ENCODE results near the gene CDCA3.

CDCA3 gene

DNA sequence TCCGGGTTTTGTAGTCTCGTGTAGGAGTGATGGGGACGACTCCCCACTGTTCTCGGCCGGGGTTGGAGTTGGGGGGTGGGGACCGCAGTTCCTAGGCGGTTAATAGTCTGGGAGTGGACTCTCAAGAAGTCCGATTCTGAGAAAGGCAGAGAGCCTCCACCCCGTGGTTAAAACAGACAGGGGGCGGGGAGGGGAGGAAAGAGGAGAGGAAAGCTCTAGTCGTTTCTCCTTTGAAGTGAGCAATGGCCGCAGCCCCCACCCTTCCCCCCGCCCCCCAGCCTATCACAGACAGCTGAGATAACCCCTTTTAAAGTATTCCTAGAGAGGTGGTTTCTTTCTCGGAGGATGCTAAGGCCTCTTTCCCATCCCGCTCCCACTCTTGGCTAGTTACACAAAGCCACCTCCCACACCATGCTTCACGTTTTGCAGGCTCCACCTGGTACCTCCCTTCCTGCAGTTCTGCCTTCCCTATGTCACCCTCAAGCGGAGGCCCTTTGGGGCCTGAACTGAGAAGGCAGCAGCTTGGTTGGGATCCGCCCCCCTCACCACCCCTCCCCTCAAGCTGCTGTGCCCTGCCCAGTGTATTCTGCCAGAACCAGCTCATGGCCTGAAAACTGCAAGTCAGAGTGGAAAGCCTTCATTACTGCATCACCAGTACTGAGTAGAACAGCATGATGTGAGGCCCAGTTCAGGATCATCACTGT is 1.7 kb upstream of the CDCA3 start:
- no peak for DNase-seq (ENCODE audit: low read depth)

DNA sequence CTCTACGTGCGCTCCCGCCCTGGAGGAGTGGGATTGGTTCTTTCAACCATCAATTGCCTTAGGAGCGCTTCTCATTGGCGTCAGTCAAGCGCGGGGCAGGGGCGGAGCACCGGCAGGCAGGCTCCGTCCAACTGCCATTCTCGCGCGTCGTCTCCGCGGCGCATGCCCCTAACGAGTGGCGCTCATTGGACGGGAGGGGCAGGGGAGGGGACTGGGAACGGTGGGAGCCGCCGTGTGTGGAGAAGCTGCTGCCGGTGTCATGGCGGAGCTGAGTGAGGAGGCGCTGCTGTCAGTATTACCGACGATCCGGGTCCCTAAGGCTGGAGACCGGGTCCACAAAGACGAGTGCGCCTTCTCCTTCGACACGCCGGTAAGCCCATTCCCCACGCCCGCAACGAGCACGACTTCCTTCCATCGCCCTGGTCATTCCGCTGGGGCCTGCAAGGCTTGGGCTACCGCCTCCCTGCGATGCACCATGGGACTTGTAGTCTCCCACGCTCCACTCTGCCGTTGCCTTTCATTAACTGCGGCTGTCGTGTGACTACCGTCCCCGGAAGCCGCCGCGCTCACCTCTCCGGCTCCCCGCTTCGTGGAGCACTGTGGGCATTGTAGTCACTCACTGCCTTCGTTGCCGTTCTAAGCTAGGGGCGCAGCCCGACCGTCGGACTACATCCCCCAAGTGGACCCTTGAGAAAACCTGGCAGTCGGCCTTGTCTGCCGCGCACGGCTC is 1.0 kb upstream of the CDCA3 start, which contains the start of gene USP5:
USP5 (plus strand) TSS at position 230 of the 730 bp plus-strand sequence; CDS start at position 260, 30 bp downstream.
- peak; percentile 98 for DNase-seq (ENCODE audit: low read depth)

- DNase-seq (ENCODE audit: low read depth) = no peak
Measured at GRCh38 chr12:6850796-6851152, 312 bp downstream of the CDCA3 start.

GRCh38 chr12:6849976-6850560 is 1.0 kb downstream of the CDCA3 start:
- no peak for DNase-seq (ENCODE audit: low read depth)

DNA sequence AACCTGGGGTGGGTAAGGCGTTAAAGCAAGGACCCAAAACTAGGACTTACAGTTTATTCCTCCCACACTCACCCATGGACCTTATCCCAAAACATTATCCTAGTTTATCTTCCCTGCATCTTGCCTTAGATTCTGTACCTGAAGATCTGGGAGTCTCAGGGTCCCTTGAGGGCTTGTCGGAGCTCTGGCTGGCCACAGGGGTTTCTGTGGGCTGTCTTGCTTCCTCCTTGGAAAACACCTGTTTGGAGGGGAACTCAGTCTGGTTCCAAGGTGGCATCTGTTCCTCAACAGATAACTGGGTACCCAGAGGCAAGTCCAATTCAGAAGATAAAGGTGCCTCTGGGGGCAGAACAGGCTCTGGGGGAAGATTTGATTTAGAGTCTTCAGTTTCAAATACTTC is 1.7 kb downstream of the CDCA3 start:
- no peak for DNase-seq (ENCODE audit: low read depth)

GRCh38 chr12:6847676-6848075 is 3.4 kb downstream of the CDCA3 start:
- DNase-seq (ENCODE audit: low read depth) = no peak

DNA sequence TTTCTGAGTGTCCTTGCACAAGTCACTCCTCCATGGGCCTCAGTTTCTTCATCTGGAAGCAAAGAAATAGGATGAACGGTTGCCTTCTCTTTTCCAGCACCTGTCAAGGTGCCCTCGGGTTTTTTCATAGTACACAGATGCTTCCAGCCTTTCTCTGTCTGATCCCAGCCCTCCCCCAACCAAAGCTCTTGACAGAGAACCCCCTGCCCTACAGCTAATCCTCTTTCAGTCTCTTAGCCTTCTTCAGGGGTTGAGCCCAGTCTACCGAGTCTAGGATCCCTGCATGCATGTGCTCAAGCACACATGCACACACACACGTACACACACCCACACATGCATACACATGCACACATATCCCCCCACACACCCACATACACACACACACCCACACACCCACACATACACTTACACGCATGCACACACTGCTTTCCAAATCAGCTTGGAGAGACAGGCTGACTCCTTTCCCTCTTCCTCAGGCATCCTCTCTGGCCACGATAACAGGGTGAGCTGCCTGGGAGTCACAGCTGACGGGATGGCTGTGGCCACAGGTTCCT is 4.7 kb downstream of the CDCA3 start:
- DNase-seq (ENCODE audit: low read depth) = no peak

DNA sequence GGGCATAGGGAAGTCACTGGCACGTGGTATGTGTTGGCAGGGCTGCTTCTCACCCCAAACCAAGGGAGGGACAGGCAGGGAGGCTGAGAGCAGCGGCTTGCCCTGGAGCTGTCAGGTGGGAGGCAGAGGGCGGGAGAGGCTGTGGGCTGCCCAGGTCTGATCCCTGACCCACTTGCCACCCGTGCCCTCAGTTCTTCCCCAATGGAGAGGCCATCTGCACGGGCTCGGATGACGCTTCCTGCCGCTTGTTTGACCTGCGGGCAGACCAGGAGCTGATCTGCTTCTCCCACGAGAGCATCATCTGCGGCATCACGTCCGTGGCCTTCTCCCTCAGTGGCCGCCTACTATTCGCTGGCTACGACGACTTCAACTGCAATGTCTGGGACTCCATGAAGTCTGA is 5.7 kb downstream of the CDCA3 start:
- DNase-seq (ENCODE audit: low read depth) = no peak

- no peak for DNase-seq (ENCODE audit: low read depth)
Measured at GRCh38 chr12:6843118-6843902, 7.8 kb downstream of the CDCA3 start.

- DNase-seq (ENCODE audit: low read depth) = no peak
Measured at GRCh38 chr12:6842075-6842474, 9.0 kb downstream of the CDCA3 start.

DNA sequence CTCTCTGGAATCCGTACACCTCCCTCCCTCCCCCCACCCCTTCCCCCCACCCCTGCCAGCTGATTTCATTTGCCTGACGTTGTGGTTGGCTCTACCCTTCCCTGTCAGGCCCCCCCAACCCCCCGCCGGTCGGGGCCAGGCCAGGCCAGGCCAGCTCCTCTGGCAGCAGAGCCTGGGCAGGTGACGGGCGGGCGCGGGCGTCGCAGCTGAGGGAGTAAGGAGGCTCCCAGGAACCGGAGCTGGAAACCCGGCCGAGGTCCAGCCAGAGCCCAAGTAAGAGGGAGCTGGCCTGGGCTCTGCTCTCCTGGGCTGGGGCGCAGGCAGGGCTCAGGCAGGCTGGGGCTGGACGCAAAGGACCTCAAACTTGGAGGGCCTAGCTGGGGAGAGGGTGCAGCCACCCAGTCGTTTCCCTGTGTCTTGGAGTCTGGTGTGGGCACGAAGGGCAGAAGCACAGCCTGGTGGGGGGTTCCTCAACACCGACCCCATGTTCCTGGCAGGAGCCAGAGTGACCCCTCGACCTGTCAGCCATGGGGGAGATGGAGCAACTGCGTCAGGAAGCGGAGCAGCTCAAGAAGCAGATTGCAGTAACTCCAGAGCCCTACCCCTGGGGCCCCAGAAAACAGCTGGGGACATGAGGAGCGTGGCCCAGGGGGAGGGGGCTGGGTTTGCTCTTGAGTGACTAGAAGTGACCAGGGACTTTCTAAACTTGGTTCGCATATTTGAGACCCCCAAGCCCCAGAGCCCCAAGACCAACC is 10.1 kb downstream of the CDCA3 start, which contains the start of gene GNB3:
GNB3 (plus strand) TSS at position 165 of the 755 bp plus-strand sequence; CDS start at position 528, 363 bp downstream.
- no peak for DNase-seq (ENCODE audit: low read depth)

GRCh38 chr12:6840330-6840729 is 10.8 kb downstream of the CDCA3 start:
- no peak for DNase-seq (ENCODE audit: low read depth)

DNA sequence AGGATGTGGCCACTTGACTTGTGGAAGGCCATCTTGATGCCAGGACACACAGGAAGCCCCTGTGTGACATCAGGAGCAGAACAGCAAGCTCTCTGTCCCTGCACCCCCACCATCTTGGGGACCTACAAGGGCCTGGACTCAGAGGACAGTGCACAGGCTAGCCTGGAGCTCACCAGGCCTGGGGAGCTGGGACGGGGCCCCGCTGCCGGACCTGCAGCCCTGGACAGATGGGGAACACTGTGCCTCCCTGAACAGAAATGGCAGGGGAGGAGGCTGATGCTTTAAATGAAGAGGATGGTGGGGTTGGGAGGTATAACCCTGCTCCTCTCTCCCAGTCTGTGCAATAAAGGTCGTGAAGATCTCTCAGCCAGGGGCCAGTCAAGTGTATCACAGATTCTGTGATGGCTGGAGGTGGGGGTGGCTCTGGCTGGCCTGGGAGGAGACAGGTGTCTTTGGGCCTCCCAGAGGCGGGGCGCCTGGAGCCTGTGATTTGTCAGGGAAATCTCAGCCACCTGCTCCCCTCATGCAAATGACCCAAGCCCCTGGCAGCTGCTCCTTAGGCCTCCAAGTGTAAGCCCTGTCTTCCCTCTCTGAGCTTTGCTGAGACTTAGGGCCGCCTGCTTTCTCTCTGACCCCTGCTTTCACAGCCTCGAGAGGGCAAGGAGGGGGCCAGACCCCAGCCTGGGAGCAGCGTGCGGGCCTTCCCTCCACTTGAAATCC is 11.4 kb downstream of the CDCA3 start:
- DNase-seq (ENCODE audit: low read depth) = no peak

DNA sequence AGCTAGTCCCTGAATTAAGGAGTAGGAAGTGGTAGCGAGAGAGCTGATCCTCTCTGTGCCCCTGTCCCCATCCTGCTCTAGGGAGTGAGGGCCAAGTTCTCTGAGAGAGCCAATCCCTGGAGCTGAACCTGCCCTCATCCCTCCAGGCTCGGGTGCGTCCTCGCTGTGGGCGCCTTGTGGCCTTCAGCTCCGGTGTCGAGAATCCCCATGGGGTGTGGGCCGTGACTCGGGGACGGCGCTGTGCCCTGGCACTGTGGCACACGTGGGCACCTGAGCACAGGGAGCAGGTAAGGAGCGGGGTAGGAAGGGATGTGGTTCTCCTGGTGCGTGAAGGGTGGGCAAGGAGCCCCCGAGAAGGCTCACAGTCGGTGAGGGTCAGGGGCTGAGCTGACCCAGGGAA is 12.2 kb downstream of the CDCA3 start:
- no peak for DNase-seq (ENCODE audit: low read depth)

GRCh38 chr12:6837370-6838060 is 13.6 kb downstream of the CDCA3 start:
- no peak for DNase-seq (ENCODE audit: low read depth)

GRCh38 chr12:6836851-6837250 is 14.2 kb downstream of the CDCA3 start:
- no peak for DNase-seq (ENCODE audit: low read depth)

- no peak for DNase-seq (ENCODE audit: low read depth)
Measured at GRCh38 chr12:6834873-6835272, 16.2 kb downstream of the CDCA3 start.

GRCh38 chr12:6834254-6834653 is 16.8 kb downstream of the CDCA3 start:
- DNase-seq (ENCODE audit: low read depth) = no peak

DNA sequence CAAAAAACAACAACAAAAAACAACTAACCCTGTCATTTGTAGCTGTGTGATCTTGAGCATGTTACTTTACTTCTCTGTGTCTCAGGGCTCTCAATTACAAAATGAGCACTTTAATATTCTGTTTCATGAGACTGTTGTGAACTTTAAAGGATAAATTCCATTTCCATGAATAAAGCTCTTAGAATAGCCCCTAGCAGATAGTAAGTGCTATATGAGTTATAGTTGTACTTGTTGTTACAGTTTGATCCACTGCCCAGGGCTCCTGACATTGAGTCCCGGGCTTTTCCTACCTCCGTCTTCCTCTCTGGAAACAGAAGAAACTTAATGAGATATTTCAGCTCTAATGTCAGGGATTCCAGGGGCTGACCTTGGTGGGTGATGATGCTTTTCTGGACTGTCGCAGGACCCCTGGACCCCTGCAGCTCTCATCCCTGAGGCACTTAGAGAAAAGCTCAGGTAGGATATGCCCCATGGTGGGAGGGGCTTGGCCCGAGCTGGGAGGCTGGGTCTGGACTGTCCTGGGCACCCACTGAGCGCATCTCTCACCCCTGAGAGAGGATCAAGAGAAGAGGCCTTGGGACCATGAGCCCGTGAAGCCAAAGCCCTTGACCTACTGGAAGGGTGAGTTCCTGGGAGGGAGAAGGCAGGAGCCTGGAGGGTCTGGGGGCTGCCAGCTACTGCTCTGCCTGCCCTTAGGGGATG is 17.7 kb downstream of the CDCA3 start:
- DNase-seq (ENCODE audit: low read depth) = no peak
